ENCODE results near the gene PCMTD2. TPM values are rescaled to one million over a fixed set of nuclear protein-coding genes. Genes with fewer than 3 reads are reported as not detected.

Gene PCMTD2
- total RNA-seq, 1 donor from 2014 or later: 39.5 TPM

DNA sequence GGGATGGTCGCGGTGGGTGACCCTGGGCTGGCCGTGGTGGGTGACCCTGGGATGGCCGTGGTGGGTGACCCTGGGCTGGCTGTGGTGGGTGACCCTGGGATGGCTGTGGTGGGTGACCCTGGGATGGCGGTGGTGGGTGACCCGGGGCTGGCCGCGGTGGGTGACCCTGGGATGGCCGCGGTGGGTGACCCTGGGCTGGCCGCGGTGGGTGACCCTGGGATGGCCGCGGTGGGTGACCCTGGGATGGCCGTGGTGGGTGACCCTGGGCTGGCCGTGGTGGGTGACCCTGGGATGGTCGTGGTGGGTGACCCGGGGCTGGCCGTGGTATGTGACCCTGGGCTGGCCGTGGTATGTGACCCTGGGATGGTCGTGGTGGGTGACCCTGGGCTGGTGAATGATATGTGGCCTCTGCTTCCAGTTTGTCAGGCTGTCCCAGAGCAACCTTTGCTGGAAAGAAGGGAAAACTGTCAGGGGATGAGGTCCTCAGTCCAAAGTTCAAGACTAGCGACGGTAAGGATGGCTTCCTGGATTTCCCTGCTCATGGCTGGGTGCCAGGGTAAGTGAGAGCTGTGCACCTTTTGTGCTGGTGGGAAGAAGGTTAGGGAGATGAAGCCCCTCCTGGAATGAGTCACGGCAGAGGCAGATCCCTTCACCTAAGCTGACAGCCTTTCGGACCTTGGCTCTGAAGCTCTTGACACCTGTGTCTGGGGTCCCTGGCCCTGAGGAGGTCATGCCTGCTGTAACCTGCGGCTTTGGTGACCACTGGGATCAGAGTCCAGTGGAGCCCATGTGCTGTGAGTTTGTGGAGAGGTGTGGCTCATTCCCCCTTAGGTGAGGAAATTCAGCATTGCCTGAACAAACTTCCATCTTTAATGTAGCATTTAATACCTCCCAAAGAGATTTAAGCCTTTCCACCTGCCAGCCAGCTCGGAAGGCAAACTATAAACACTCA is 19.1 kb upstream of the PCMTD2 start:
- no peaks in the 10 kb centered on the region for H3K27me3 Mint-ChIP-seq (ENCODE audit: insufficient read depth)
- no peak overlapping the region for H3K4me3 Mint-ChIP-seq
- H3K36me3 Mint-ChIP-seq (ENCODE audit: low read depth): no peaks in the 10 kb centered on the region
- H3K27ac Mint-ChIP-seq: no peak overlapping the region
- no peak for DNase-seq (ENCODE audit: low spot score)
- H3K4me1 Mint-ChIP-seq (ENCODE audit: low read depth): peaks cover 5% of the 10 kb centered on the region
- intact Hi-C loops (cut with micrococcal nuclease): no loop called here
- no peaks in the 10 kb centered on the region for H3K9me3 Mint-ChIP-seq

DNA sequence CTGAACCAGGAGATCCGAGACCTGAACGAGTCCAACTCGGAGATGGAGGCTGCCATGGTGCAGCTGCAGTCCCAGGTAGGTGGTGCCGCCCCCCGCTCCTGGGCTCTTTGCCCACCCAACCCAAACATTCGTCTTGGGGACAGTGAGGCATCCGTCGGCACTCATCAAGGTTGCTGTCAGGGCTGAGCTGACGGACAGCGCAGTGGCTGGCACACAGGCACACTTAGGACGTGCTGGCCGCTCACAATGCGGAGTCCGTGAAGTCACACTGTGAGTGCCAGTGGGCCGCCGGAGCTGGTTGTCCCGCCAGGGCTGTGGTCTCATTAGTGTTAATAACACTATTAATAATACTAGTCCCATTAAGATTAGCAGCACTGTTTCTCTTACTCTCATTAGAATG is 18.2 kb upstream of the PCMTD2 start:
- Mint-ChIP-seq H3K4me3 (no peak overlapping the region), H3K4me1 (ENCODE audit: low read depth) (peaks cover 5% of the 10 kb centered on the region), H3K36me3 (ENCODE audit: low read depth) (no peaks in the 10 kb centered on the region), H3K27me3 (ENCODE audit: insufficient read depth) (no peaks in the 10 kb centered on the region), H3K9me3 (no peaks in the 10 kb centered on the region), H3K27ac (no peak overlapping the region)
- intact Hi-C loops (cut with micrococcal nuclease): no loop called here
- DNase-seq (ENCODE audit: low spot score): no peak

DNA sequence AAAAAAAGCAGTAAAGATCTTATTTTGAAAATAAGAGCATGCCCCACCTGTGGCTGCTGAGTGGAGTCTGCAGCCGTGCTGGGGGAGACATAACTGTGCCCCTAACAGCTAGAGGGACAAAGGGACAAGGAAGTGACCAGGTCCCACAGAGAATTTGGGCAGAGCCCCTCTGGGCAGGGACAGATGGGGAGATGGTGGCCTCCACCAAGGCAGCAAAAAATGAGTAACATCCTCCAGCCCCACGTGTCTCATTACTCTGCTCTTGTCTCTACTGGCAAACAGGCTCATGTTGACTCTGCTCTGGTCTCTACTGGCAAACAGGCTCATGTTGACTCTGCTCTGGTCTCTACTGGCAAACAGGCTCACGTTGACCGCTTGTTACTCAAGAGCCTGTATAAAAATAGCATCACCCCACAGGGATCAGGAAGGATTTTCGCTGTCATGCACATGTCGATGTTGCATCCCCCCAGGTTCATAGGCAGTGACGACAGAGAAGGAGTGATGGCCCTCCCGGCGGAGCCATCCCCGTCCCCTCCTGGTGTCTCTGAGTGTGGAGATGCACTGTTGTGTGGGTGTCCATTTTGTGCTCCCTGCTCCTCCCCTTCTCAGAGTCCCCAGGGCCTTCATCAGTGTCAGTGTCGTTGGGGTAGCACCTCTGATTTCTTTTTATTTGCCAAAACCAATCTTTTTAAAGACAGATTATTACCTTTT is 17.3 kb upstream of the PCMTD2 start:
- Mint-ChIP-seq H3K27ac (no peak overlapping the region), H3K4me1 (ENCODE audit: low read depth) (peaks cover 5% of the 10 kb centered on the region), H3K27me3 (ENCODE audit: insufficient read depth) (peaks cover 6% of the 10 kb centered on the region), H3K4me3 (no peak overlapping the region), H3K36me3 (ENCODE audit: low read depth) (no peaks in the 10 kb centered on the region), H3K9me3 (no peaks in the 10 kb centered on the region)
- no peak for DNase-seq (ENCODE audit: low spot score)
- intact Hi-C loops (cut with micrococcal nuclease): no loop called here

DNA sequence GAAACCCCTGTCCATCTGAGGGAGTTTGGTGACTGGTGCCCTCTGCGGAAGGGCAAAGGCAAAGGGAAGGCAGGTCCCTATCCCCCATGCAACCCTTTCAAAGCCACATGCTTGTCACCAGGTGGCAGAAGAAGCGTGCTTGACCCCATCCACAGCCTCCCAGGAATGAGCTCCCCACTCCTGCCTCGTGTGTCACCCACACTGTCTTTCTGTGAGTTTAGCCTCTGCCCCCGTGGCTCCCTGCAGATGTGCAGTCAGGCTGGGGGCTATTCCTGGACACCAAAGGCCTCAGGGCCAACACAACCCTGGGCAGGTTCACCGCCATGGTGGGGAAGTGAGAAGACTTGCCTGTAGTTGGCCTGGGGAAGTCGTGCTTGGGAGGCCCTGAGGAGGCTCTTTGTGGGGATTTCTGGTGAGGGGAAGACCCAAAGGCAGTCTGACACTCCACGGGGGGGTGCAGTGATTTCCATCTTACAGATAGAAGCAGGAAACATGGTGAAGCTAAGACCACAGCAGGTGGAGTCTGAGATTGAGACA is 16.6 kb upstream of the PCMTD2 start:
- Mint-ChIP-seq H3K27ac (no peak overlapping the region), H3K36me3 (ENCODE audit: low read depth) (no peaks in the 10 kb centered on the region), H3K4me3 (no peak overlapping the region), H3K4me1 (ENCODE audit: low read depth) (no peaks in the 10 kb centered on the region), H3K27me3 (ENCODE audit: insufficient read depth) (peaks cover 7% of the 10 kb centered on the region), H3K9me3 (no peaks in the 10 kb centered on the region)
- intact Hi-C loops (cut with micrococcal nuclease): no loop called here
- no peak for DNase-seq (ENCODE audit: low spot score)

DNA sequence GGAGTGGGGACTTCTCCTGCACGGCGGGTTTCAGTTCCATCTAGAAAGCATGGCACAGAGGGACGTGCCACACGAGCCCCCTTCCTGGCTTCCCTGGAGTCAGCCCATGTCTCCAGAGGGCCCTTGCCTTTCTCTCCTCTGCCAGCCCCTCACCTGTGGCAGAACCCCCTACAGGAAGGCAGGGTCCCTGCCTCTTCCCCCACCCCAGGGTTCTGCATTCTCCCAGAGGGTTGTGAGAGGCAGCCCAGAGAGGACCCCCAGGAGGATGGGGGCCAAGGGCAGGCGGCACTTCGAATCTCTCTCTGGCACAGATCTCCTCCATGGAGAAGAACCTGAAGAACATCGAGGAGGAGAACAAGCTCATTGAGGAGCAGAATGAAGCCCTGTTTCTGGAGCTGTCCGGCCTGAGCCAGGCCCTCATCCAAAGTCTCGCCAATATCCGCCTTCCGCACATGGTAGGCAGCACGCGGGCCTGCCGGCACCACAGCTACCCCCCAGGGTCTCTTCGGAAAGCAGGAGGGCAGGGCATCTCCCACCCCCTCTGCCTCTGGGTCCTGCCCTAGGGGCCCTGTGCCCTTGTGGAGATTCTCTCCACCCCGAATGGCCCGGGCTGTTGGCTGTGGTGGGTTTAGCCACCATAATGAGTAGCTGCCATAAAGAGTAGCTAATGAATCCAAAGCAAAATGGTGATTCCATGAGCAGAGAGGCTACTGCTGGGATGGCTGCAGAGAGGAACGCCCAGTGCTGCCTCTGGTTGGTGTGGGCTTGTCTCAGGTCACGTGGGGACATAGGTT is 15.9 kb upstream of the PCMTD2 start:
- Mint-ChIP-seq H3K4me1 (ENCODE audit: low read depth) (no peaks in the 10 kb centered on the region), H3K36me3 (ENCODE audit: low read depth) (no peaks in the 10 kb centered on the region), H3K9me3 (no peaks in the 10 kb centered on the region), H3K4me3 (no peak overlapping the region), H3K27me3 (ENCODE audit: insufficient read depth) (peaks cover 12% of the 10 kb centered on the region), H3K27ac (no peak overlapping the region)
- intact Hi-C loops (cut with micrococcal nuclease): no loop called here
- DNase-seq (ENCODE audit: low spot score): no peak

DNA sequence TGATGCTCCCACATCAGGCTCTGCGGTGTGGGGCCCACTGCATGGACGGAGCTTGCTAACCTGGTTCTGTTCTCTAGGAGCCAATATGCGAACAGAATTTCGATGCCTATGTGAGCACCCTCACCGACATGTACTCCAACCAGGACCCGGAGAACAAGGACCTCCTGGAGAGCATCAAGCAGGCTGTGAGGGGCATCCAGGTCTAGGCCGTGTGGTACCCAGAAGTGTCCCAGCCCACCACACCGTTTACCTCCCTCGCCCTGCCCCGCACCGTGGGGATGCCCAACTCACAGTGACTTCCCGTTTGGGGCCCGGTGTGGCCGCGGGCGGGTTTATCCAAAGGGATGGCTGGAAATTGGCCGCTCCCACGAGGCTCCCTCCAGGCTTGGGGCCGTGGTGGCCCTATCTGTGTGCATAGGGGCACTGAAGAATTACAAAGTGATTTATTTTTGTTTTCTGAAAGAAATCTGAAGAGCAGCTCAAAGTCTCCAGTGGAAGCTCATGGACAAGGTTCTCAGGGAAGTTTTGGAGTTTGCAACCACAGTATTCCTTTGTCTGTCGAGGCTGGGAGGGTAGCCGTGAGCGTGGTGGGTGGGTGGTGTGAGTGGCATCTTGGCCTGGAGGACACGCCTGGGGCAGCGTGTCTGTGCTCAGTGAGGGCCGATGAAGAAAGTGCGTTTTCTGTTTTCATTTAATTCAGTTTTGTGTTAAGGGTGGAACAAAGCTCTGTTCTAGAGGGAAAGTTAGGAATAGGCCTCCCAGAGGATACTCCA is 15.1 kb upstream of the PCMTD2 start:
- Mint-ChIP-seq H3K36me3 (ENCODE audit: low read depth) (no peaks in the 10 kb centered on the region), H3K4me1 (ENCODE audit: low read depth) (no peaks in the 10 kb centered on the region), H3K27ac (no peak overlapping the region), H3K9me3 (no peaks in the 10 kb centered on the region), H3K27me3 (ENCODE audit: insufficient read depth) (peaks cover 13% of the 10 kb centered on the region), H3K4me3 (no peak overlapping the region)
- intact Hi-C loops (cut with micrococcal nuclease): no loop called here
- no peak for DNase-seq (ENCODE audit: low spot score)

DNA sequence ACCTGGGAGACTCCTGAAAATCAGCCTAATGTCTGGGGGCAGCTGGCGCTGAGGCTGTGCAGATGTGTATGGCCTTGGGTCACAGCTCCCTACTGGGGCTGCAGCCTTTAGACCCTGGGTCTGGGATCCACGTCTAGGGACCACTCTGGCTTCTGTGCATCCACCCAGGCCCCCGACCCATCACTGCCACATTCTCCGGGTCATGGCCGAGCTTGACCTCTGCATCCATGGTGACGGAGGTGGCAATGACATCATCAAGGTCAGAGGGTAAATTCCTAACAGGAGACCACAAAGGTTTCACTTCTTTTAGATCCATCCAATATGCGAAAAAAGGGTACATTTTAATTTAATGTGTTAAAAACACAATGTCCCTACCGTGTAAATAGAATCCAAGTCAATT is 14.5 kb upstream of the PCMTD2 start:
- H3K4me1 Mint-ChIP-seq (ENCODE audit: low read depth): no peaks in the 10 kb centered on the region
- no peak overlapping the region for H3K4me3 Mint-ChIP-seq
- peaks cover 15% of the 10 kb centered on the region for H3K27me3 Mint-ChIP-seq (ENCODE audit: insufficient read depth)
- H3K36me3 Mint-ChIP-seq (ENCODE audit: low read depth): no peaks in the 10 kb centered on the region
- DNase-seq (ENCODE audit: low spot score): no peak
- H3K27ac Mint-ChIP-seq: no peak overlapping the region
- no peaks in the 10 kb centered on the region for H3K9me3 Mint-ChIP-seq
- intact Hi-C loops (cut with micrococcal nuclease): no loop called here

DNA sequence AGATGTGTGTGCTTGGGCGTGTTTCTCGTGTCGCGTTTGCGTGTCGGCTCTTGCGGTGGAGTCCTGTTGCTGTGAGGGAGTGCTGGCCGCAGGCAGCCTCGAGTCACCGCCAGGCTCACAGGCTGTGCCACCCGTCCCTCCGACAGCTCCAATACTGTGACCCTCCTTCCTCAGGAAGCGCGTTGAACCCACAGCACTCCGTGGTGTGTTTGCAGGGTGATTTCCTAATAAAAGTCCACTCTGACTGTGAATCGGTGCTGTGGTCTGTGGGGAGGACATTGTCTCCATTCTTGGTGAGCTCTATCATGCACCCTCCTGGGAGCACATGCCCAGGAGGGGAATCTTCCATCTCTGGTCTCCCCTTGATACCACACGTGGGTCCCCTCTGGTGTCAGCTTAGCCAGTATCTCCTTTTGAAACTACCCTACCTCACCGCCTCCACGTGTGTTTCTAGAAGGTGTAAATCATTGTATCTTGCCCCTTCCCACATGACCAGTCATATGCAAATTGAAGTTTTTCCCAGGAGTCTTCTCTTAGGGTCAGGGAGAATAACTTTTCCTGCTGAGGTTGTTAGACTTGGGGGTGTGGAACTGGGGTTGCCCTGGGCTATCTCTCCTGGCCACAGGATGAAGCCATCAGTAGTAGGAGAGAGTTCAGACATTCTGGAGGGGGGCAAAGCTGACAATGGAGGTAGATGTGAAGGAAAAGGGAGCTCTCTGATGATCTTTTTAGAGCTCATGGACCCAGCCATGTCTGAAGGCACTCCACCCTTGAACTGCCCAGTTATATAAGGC is 13.3 kb upstream of the PCMTD2 start:
- peaks cover 15% of the 10 kb centered on the region for H3K27me3 Mint-ChIP-seq (ENCODE audit: insufficient read depth)
- H3K4me1 Mint-ChIP-seq (ENCODE audit: low read depth): no peaks in the 10 kb centered on the region
- no peaks in the 10 kb centered on the region for H3K9me3 Mint-ChIP-seq
- no peak overlapping the region for H3K27ac Mint-ChIP-seq
- no peak for DNase-seq (ENCODE audit: low spot score)
- H3K36me3 Mint-ChIP-seq (ENCODE audit: low read depth): no peaks in the 10 kb centered on the region
- no peak overlapping the region for H3K4me3 Mint-ChIP-seq
- intact Hi-C loops (cut with micrococcal nuclease): no loop called here

DNA sequence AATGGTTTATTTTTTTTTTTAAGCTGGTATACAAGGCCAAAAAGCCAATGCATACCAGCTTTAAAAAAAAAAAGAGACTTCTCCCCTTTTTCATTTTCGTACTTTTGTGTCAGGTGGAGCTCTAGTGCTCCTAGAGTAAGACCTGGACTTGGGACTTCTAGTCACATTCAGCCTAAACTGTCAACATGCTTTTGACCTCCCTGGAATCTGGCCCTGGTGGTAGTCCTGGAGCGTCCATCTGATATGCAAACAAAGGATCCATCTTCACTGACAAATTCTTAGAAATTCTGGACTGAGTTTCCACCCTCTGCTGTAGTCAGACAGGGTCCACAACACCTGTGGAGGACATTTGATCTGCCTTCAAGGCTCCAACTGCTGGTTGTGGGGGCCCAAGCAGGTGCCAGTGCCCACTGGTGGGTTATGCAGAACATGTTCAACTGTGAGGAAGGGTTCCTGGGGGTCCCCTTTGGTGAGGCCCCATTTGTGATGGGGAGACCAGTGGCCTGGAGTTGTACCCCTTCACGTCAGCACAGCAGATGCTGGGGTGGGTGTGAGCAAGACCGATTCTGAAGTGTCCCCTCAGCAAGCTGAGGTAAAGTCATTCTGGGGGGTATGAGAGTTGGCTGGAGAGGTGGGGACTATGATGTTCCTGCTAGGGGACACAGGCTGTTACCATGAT is 12.6 kb upstream of the PCMTD2 start:
- no peaks in the 10 kb centered on the region for H3K36me3 Mint-ChIP-seq (ENCODE audit: low read depth)
- intact Hi-C loops (cut with micrococcal nuclease): no loop called here
- no peak for DNase-seq (ENCODE audit: low spot score)
- H3K9me3 Mint-ChIP-seq: no peaks in the 10 kb centered on the region
- no peak overlapping the region for H3K27ac Mint-ChIP-seq
- no peaks in the 10 kb centered on the region for H3K4me1 Mint-ChIP-seq (ENCODE audit: low read depth)
- H3K4me3 Mint-ChIP-seq: no peak overlapping the region
- peaks cover 15% of the 10 kb centered on the region for H3K27me3 Mint-ChIP-seq (ENCODE audit: insufficient read depth)

DNA sequence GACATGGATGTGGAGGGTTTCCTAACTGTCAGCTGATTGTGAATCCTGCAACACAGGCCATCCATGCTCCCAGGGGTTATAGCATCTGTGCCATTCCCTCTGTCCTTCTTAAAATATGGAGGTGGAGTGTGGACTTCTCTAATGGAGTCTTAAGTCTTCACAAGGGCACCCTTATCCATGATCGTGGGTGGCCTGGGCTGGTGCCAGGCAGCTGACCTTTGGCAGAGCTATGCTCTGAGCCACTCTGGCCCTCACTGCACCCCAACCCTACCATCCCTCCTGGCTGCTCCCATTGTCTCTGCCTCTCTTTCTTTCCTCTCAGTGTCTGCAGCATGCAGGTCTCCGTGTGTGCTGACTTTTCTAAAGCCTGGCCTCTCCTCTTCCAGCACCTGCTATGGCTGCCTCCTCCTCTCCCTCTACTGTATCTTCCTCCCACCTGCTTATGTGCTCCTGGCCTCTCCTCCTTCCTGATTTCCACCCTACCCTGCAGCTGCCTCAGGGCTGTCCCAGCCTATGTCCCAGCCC is 11.2 kb upstream of the PCMTD2 start:
- H3K27me3 Mint-ChIP-seq (ENCODE audit: insufficient read depth): peaks cover 24% of the 10 kb centered on the region
- no peak overlapping the region for H3K27ac Mint-ChIP-seq
- H3K36me3 Mint-ChIP-seq (ENCODE audit: low read depth): no peaks in the 10 kb centered on the region
- intact Hi-C loops (cut with micrococcal nuclease): no loop called here
- H3K4me3 Mint-ChIP-seq: no peak overlapping the region
- no peak for DNase-seq (ENCODE audit: low spot score)
- H3K9me3 Mint-ChIP-seq: no peaks in the 10 kb centered on the region
- H3K4me1 Mint-ChIP-seq (ENCODE audit: low read depth): no peaks in the 10 kb centered on the region

All from activated T-helper 1 cell treated with anti-CD3 and anti-CD28 coated beads, Interleukin-12 subunit alpha, Interleukin-12 subunit beta, Interleukin-2, Interleukin-4 antibody, amounts not matched to agents 30 ng/mL and 10 ng/mL and 1 ng/mL, durations not matched to agents 14 hours and 24 hours and 36 hours (primary cell).